Upper lobe of left lung (tissue), 6 donors: ENCODE measurements around the gene SUDS3. TPM values are rescaled to one million over a fixed set of nuclear protein-coding genes. Genes with fewer than 3 reads are reported as not detected.

Experiments
- ATAC-seq, 2 donors: fragments of 200-7000 bp; cut with Tn5 transposase; one replicate each; pipeline ENCODE4 v1.9.1; 2022; ENCODE audit warnings: mild to moderate bottlenecking in 2 of 2, moderate library complexity in 2 of 2; ENCODE audit not compliant: low FRiP score in 2 of 2
- DNase-seq, 2 donors: peaks; one replicate each; pipeline ENCODE4 v3.0.0-alpha.2; 2019 to 2020
- H3K27ac ChIP-seq, 4 donors: fragments of 200-600 bp; sonication (generic); one replicate each; pipeline ENCODE4 v1.5.1; 2016 to 2019
- H3K27me3 ChIP-seq, 4 donors: fragments of 200-600 bp; sonication (generic); one replicate each; pipeline ENCODE4 v1.5.1; 2017 to 2019
- H3K36me3 ChIP-seq, 4 donors: fragments of 200-600 bp; sonication (generic); one replicate each; pipeline ENCODE4 v1.5.1; 2016 to 2019
- H3K4me1 ChIP-seq, 4 donors: fragments of 200-600 bp; sonication (generic); one replicate each; pipeline ENCODE4 v1.5.1; 2018 to 2019
- H3K4me3 ChIP-seq, 4 donors: fragments of 200-600 bp; sonication (generic); one replicate each; pipeline ENCODE4 v1.5.1; 2017 to 2019; ENCODE audit warnings: mild to moderate bottlenecking in 2 of 4, moderate library complexity in 1 of 4
- H3K9me3 ChIP-seq, 4 donors: fragments of 200-600 bp; sonication (generic); one replicate each; pipeline ENCODE4 v1.5.1; 2018 to 2019
- EP300 ChIP-seq, 4 donors: sonication (generic); formaldehyde crosslinking; IDR thresholded peaks; one replicate each; pipeline ENCODE4 v1.5.1; 2017; ENCODE audit warnings: antibody characterized with exemption in 4 of 4, control low read depth in 2 of 4
- POLR2A ChIP-seq, 4 donors: fragments of 450-650 bp; IDR thresholded peaks; one replicate each; pipeline ENCODE4 v1.5.1; 2016 to 2017; ENCODE audit warnings: antibody characterized with exemption in 4 of 4, mild to moderate bottlenecking in 2 of 4
- POLR2AphosphoS5 ChIP-seq, 2 donors: sonication (generic); formaldehyde crosslinking; IDR thresholded peaks; one replicate each; pipeline ENCODE4 v1.5.1; 2017; ENCODE audit warnings: antibody characterized with exemption in 2 of 2
- WGBS, 2 donors: methylation state at CpG; one replicate each; pipeline ENCODE4 v1.1.5; 2017 to 2018; 5-methylcytosine and 5-hydroxymethylcytosine counted together
- total RNA-seq, 6 donors: library from RNA; depleted of rRNA in 4 of 6; stranded (reverse); fragments of >200 nt in 4 of 6; gene quantifications; one replicate each; pipeline versions ENCODE4 v1.1.0 to v1.2.1, GENCODE V29; 2016 to 2021
- TF ChIP-seq, protein P1 (sequence below), 6 experiments: fragments of 450-650 bp in 4 of 6; fragments of 200-600 bp in 2 of 6; sonication (generic) in 2 of 6; IDR thresholded peaks; one replicate each; pipeline ENCODE4 v1.5.1; 2016 to 2019; ENCODE audit warnings: antibody characterized with exemption in 6 of 6
- donor health status: DM: no; HTN: no; CAD: no; lungs with moderate emphysema.
- donor health status: DM: no; HTN: yes; CAD: no; lungs with severe emphysema.

Gene SUDS3
- total RNA-seq, 6 donors from 2014 or later: 18.4 to 69.1 (median 35.1) TPM

DNA sequence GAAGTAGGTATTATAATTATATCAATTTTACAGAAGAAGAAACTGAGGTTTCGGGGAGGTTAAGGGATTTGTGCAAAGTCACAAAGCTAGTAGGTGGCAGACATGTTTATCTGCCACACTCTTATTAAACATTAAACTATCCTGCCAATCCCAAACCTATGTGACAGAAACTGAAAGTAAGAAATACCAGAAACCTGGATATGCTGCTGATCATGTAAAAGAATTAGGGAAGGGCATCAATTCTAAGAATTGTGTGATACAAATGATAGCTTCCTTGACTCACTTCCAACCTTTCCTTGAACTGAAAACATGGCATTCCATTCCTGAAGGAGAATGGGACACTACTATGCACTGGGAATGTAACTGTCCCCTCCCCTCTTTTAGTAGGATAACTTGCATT is 20.5 kb upstream of the SUDS3 start:
- Histone ChIP-seq H3K4me1 (peaks cover 16 to 51% (median 36%) of the 10 kb centered on the region in 4 donors), H3K4me3 (no peak overlapping the region), H3K27ac (no peak overlapping the region), H3K36me3 (no peaks in the 10 kb centered on the region), H3K9me3 (peaks cover 0 to 3% (median 0%) of the 10 kb centered on the region in 4 donors), H3K27me3 (no peaks in the 10 kb centered on the region)
- no peak for ATAC-seq
- 96 to 97% methylated on average over 1 of the region's 1 CpG for WGBS, 2 donors
- no peak for DNase-seq
- no peak for TF ChIP-seq POLR2AphosphoS5 (IDR thresholded peaks at IDR 0.05)
- TF ChIP-seq, protein P1, sequence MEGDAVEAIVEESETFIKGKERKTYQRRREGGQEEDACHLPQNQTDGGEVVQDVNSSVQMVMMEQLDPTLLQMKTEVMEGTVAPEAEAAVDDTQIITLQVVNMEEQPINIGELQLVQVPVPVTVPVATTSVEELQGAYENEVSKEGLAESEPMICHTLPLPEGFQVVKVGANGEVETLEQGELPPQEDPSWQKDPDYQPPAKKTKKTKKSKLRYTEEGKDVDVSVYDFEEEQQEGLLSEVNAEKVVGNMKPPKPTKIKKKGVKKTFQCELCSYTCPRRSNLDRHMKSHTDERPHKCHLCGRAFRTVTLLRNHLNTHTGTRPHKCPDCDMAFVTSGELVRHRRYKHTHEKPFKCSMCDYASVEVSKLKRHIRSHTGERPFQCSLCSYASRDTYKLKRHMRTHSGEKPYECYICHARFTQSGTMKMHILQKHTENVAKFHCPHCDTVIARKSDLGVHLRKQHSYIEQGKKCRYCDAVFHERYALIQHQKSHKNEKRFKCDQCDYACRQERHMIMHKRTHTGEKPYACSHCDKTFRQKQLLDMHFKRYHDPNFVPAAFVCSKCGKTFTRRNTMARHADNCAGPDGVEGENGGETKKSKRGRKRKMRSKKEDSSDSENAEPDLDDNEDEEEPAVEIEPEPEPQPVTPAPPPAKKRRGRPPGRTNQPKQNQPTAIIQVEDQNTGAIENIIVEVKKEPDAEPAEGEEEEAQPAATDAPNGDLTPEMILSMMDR (IDR thresholded peaks at IDR 0.05): no peak
- TF ChIP-seq EP300 (IDR thresholded peaks at IDR 0.05): no peak

DNA sequence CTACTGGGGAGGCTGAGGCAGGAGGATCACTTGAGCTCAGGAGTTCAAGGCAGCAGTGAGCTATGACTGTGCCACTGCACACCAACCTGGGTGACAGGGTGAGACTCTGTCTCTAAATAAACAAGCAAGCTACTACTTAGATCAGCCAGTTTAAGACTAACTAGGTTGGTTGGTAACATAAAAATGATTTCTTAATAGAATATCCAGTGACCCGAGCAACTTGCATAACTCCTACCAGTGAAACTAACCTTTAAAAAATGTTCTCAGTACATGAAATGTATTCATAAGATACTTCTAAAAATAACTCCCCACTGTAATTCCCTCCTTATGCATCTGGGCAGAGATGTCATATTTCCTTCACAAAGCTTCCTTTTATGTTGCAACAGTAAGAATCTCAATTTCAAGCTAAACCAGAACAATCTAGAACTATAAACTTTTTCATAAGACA is 19.5 kb upstream of the SUDS3 start:
- DNase-seq (no peak), ATAC-seq (peak; percentile 70 to 89)
- WGBS, 2 donors: 17 to 43% methylated on average over 1 of the region's 1 CpG
- peak overlapping the region; percentile 61 to 81 (median 68) for H3K27ac ChIP-seq
- peaks cover 0 to 3% (median 0%) of the 10 kb centered on the region in 4 donors for H3K9me3 ChIP-seq
- no peaks in the 10 kb centered on the region for H3K36me3 ChIP-seq
- H3K4me1 ChIP-seq: peaks cover 16 to 51% (median 36%) of the 10 kb centered on the region in 4 donors
- no peaks in the 10 kb centered on the region for H3K27me3 ChIP-seq
- TF ChIP-seq, protein P1 (IDR thresholded peaks at IDR 0.05): no peak
- TF ChIP-seq POLR2A (IDR thresholded peaks at IDR 0.05) (no peak), EP300 (IDR thresholded peaks at IDR 0.05) (peak in 1 of 4 donors; percentile 7), POLR2AphosphoS5 (IDR thresholded peaks at IDR 0.05) (no peak)
- no peak overlapping the region for H3K4me3 ChIP-seq

DNA sequence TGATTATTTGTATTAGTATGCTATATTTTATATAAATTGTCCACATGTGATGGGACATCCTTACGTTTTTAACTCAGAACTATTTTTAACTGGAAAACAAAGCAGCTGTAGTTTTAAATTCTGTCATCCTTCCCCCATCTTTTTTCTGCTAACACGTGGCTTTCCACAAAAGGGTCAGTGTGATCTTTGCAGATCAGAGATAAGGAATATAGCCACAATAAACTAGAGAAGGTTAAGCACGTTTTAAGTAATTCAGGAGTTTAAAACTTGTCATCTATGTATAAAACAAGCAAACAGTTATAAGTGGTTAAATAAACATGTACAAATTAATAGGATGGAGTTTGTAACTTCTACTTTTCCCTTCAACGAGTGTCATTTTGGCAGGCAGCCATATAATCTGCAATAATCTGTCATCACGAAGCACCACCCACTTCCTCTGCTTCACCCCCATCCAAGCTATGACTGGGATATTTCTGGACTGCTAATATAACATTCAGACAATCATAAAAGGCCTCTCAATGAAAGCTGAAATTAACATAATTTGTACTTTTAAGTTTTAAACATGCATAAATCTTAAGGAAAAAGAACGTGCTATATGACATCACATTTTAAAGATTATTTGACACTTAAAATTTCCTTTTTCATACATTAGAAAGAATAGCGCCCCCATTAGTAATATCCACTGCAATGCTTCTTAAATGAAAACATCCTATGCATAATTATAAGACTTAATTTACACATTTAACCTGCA is 18.9 kb upstream of the SUDS3 start:
- Histone ChIP-seq H3K36me3 (no peaks in the 10 kb centered on the region), H3K27me3 (no peaks in the 10 kb centered on the region), H3K4me1 (peaks cover 17 to 51% (median 36%) of the 10 kb centered on the region in 4 donors), H3K27ac (peak overlapping the region; percentile 28 to 81 (median 68)), H3K9me3 (peaks cover 0 to 3% (median 0%) of the 10 kb centered on the region in 4 donors), H3K4me3 (peak overlapping the region in 1 of 4 donors; percentile 38)
- no peak for TF ChIP-seq POLR2A (IDR thresholded peaks at IDR 0.05)
- TF ChIP-seq, protein P1 (IDR thresholded peaks at IDR 0.05): no peak
- no peak for TF ChIP-seq EP300 (IDR thresholded peaks at IDR 0.05)
- peak in 1 of 2 donors; percentile 38 for TF ChIP-seq POLR2AphosphoS5 (IDR thresholded peaks at IDR 0.05)
- peak in 1 of 2 donors; percentile 56 for DNase-seq
- 7 to 13% methylated on average over 7 of the region's 7 CpGs for WGBS, 2 donors
- ATAC-seq: peak; percentile 80 to 86

DNA sequence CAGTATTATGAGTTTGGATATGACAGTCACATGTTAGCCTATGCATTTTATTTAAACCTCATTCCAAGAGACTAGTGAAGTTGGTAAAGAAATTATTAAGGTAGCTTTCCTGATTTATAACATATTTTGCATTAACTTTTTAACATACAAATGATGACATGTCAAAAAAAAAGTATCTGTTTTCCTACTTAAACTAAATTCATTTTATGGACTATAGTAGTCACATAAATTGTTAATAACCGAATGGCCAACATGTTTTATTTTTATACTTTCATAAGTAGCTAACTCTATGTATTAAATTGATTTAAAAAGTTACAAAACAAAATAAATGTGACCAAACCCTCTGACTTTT is 18.4 kb upstream of the SUDS3 start:
- Histone ChIP-seq H3K9me3 (peaks cover 0 to 3% (median 0%) of the 10 kb centered on the region in 4 donors), H3K4me1 (peaks cover 20 to 48% (median 36%) of the 10 kb centered on the region in 4 donors), H3K4me3 (peak overlapping the region in 1 of 4 donors; percentile 38), H3K27ac (peak overlapping the region in 3 of 4 donors; percentile 14 to 81 (median 54)), H3K27me3 (no peaks in the 10 kb centered on the region), H3K36me3 (no peaks in the 10 kb centered on the region)
- WGBS, 2 donors: 64 to 78% methylated on average over 1 of the region's 1 CpG
- ATAC-seq: no peak
- no peak for DNase-seq
- TF ChIP-seq EP300 (IDR thresholded peaks at IDR 0.05): no peak

DNA sequence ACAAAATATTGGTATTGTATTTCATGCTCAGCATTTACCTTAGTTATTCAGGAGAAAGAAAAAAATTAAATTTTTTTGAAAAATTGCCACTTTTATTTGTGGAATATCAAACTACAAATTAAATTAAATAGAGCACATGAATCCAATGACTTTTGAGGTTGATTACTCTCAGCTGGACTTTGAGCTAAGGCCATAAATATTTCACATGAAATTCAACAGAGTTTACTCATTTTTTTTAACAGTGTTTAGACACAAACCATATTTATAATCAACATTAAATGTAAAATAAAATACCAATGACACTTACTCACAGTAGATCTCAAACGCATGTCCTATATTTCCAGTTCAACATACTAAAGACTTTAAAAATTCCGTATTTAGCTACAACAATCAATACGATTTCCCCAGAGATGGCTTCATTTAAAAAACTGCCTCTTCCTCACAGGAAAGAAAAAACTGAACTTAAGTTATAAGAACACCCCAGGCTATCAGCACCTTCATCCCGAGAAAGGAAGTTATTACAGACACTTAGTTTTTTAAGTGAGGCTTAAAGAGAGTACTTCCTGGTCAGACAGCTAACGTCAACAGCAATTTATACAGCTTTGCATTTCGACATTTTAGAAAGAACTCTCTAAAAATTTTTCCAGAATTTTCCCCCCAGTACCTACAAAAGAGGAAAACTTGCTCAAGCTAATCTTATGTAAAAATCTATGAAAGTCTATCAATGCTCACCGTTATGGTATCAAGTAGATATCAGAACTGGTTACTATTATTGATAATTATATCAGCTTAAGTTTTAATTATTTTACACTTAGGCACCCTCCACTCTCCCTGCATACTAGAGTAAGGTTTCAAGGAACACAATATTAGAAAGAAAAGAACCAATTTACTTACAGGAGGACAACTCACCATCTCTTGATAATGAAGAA is 17.5 kb upstream of the SUDS3 start:
- Histone ChIP-seq H3K36me3 (no peaks in the 10 kb centered on the region), H3K27ac (peak overlapping the region; percentile 54 to 81 (median 60)), H3K4me3 (peak overlapping the region; percentile 8 to 41 (median 29)), H3K4me1 (peaks cover 19 to 45% (median 36%) of the 10 kb centered on the region in 4 donors), H3K27me3 (no peaks in the 10 kb centered on the region), H3K9me3 (peaks cover 0 to 3% (median 0%) of the 10 kb centered on the region in 4 donors)
- TF ChIP-seq POLR2AphosphoS5 (IDR thresholded peaks at IDR 0.05) (no peak), EP300 (IDR thresholded peaks at IDR 0.05) (peak in 1 of 4 donors; percentile 6)
- no peak for DNase-seq
- 19 to 34% methylated on average over 7 of the region's 7 CpGs for WGBS, 2 donors
- ATAC-seq: peak in 1 of 2 donors; percentile 67
